GM18870 (cell line): ENCODE measurements around the gene PSME4.
"Not testable (repeated sequence)": the region's sequence is repeated elsewhere in the genome, so short reads cannot be mapped to it uniquely, and the experiment has no call there.

Source experiments
- ATAC-seq: cut with Tn5 transposase; IDR thresholded peaks from one replicate; pipeline ENCODE4 v1.9.1; 2021; ENCODE audit warnings: moderate library complexity; ENCODE audit not compliant: unreplicated experiment

PSME4 gene

DNA sequence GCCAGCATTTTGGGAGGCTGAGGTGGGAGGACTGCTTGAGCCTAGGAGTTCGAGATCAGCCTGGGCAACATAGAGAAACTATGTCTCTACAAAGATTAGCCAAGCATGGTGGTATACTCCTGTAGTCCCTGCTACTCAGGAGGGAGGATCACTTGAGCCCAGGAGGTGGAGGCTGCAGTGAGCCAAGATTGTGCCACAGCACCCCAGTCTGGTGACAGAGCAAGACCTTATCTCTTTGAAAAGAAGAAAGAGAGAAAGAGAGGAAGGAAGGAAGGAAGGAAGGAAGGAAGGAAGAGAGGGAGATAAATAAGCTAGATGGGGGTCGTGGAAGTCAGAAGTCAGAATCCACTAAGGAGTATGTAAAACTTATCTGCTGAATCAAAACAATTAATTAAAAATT is 127.2 kb downstream of the PSME4 start:
- no peak for ATAC-seq

DNA sequence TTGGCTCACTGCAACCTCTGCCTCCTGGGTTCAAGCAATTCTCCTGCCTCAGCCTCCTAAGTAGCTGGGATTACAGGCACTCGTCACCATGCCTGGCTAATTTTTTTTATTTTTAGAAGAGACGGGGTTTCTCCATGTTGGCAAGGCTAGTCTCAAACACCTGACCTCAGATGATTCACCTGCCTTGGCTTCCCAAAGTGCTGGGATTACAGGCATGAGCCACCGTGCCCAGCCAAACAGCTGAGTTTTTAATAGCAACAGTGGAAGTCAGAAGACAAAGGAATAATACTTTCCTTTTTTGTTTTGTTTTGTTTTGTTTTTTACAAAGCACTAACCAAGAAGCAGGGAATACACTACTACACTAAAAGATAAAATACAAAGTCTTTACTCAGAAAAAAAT is 127.9 kb downstream of the PSME4 start:
- no peak for ATAC-seq

DNA sequence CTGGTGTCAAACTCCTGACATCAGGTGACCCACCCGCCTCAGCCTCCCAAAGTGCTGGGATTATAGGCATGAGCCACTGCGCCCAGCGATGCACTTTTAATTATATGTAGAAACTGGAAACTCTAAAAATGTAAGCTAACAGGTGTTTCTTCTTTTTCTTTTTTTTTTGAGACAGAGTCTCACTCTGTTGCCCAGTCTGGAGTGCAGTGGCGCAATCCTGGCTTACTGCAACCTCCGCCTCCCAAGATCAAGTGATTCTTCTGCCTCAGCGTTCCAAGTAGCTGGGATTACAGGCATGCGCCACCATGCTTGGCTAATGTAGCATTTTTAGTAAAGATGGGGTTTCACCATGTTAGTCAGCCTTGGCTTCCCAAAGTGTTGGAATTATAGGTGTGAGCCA is 129.1 kb downstream of the PSME4 start:
- not testable (repeated sequence) for ATAC-seq

DNA sequence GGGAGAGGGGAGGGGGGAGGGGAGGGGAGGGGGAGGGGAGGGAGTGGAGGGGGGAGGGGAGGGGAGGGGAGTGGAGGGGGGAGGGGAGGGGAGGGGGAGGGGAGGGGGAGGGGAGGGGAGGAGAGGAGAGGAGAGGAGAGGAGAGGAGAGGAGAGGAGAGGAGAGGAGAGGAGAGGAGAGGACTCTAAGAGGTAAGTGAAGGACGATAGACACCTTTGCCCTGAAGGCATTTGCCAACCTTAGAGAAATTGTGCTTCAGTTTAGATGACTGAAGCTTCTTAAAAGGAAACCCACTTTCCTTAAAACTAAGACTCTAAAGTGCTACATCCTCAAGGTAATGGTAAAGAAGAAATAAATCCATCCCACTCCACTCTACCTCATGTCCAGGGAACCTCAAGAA is 130.2 kb downstream of the PSME4 start:
- ATAC-seq, result no peak

DNA sequence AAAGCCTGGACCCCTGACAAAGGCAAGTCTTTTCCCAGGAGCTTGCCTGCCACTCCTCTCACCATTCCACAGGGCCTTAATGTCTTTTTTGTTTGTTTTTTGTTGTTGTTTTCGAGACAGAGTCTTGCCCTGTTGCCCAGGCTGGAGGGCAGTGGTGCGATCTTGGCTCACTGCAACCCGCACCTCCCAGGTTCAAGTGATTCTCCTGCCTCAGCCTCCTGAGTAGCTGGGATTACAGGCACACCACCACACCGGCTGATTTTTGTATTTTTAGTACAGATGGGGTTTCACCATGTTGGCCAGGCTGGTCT is 140.9 kb downstream of the PSME4 start:
- ATAC-seq, result not testable (repeated sequence)

DNA sequence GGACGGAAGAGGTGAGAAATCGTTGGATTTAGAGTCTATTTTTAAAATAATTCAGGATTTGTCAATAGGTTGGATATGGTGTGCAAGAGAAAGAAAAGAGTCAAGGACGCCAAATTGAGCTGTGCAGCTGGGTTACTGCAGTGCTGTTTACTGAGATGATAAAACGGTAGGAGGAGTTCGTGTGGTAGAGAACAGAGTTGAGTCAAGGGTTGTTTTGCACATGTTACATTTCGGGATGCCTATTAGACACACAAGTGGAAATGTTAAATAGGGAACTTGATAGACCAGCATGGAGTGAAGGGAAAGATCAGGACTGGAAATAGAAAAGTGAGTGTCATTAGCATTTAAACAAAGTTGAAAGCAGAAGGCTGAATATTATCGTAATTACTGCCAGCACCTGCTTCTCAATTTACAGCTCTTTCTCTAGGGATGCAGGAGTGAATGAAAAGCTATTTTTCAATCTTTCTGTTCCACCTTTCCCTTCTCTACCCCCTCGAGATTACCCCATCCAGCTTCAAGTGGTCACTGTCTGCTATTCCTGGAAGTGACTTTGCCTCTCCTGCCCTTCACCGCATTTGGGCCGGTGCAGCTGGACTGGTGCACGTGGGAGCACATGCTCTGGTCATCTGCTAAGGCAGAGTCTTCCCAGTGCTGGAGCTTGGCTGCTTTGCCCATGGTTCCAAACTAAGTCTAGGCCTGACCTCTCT is 141.4 kb downstream of the PSME4 start:
- no peak for ATAC-seq

DNA sequence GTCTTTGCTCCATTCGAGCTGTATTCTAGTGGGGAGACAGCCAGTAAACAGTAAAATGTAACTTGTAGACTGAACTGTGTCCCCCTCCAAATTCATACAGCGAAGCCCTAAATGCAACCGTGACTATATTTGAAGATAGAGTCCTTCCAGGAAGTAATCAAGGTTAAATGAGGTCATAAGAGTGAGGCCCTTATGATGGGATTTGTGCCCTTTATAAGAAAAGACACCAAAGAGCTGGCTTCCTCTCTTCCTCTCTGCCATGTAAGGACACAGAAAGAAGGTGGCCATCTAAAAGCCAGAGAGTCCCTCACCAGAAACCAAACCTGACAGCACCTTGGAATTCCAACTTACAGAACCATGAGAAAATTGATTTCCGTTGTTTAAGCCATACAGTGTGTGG is 142.5 kb downstream of the PSME4 start:
- no peak for ATAC-seq

DNA sequence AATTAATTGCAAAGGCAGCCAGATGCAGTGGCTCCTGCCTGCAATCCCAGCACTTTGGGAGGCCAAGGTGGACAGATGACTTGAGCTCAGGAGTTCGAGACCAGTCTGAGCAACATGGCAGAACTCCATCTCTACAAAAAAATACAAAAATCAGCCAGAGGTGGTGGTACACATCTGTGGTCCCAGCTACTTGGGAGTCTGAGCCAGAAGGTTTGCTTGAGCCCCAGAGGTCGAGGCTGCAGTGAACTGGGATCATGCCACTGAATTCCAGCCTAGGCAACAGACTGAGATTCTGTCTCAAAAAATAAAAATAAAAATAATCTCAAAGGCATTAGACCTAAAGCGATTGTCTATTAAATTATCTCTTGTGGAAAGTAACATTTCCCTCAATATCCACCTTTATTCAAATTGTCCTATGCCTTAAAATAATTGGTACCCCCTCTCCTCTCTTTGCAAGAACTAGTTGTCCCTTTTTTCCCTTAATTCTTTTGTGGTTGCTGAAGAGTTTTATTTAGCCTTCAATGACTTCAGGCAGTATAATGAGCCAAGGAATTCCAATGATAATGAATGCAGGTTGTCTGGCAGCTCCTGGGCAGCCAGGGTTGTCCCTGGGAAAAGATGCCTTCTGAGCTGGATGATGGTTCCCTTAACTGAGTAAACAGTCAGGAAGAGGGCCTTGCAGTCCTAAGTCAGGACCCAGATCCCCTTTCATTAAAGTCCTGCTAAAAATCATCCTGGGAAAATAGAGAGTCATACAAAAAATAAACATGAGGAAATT is 143.2 kb downstream of the PSME4 start:
- no peak for ATAC-seq

DNA sequence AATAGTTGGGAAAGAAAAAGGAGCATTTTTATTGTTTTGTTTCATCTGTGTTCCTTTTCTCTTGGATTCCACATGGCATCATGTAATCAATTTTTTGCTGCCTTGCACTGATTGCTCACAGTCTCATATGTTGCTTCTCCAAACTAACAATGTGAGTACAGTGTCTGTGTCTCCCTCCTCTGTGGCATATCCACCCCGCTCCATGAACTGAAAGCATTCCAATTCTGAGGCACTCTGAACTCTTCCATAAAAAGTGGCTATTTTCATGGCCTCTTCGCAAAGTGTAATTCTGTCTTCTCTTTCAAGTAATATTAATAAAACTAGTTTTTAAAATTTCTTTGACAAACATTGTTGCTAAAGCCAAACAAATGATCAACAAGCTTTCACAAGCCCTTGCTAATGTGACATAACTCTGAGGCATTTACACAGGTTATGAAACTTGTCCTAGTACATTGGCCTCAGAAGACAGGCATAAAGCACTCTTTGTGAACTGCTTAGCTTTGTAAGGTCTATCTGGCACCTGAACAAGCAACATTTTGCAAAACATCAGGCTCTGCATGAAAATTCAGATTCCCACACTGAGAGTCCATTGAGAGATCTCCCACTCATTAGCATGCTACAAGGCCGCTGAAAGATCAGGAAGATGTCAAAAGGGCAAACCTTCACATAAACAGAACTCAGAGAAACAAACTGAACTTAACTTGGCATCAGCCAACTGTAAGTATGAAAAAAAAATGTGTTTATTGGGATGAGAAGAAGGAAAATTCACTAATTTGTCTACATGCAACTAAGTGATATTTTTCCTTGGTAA is 144.0 kb downstream of the PSME4 start:
- ATAC-seq, result no peak

DNA sequence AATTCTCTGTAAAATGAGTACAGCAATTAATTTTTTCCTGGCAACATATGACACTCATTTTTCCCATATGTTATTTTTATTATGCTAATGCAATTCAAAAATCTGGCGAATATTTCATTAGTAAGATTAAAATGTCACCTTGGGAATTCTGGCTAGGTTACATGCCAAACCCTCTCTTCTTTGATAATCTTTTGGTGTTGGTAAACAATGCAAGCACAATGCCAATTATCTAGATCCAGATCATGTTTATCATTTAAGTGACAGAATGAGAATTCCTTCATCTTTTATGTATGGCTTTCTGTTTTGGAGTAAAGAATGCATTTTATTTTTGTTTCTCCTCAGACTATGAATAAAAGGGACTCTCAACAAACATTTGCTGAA is 144.8 kb downstream of the PSME4 start:
- no peak for ATAC-seq

DNA sequence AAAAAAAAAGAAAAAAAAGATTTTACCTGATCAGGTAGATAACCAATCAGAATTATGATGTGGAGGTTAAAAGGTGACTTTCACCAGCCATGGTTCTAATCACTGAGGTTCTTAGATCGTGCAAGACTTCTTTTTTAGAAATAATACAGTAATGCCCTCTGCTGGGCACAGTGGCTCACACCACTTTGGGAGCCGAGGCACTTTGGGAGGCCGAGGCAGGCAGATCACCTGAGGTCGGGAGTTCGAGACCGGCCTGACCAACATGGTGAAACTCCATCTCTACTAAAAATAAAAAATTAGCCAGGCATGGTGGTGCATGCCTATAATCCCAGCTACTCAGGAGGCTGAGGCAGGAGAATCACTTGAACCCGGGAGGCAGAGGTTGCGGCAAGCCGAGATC is 147.2 kb downstream of the PSME4 start:
- ATAC-seq, result not testable (repeated sequence)

DNA sequence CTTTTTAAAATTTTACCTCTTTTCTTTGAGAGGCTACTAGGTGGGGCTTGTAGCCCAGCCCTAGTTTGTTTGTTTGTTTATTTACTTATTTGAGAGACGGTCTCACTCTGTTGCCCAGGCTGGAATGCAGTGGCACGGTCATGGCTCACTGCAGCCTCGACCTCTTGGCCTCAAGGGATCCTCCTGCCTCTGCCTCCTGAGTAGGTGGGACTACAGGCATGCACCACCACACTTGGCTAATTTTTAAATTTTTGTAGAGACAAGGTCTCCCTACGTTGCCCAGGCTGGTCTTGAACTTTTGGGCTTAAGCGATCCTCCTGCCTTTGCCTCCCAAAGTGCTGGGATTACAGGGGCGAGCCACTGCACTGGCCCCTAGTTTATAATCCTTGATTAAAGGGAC is 149.0 kb downstream of the PSME4 start:
- no peak for ATAC-seq

DNA sequence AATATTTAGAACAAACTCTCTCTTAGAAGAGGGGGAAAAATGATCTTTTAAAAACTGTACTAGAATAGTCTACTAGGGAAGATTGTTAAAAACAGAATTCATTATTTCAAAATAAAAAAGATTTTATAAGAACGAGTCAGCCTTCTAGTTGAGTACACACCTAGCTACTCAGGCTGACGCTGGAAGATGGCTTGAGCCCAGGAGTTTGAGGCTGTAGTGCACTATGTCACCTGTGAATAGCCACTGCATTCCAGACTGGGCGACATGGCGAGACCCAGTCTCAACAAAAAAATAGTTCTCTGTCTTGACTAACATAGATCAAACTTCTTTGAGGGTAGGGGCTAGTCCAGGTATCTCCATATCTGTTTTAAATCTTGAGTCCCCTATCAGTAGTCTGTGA is 150.1 kb downstream of the PSME4 start:
- ATAC-seq, result no peak

DNA sequence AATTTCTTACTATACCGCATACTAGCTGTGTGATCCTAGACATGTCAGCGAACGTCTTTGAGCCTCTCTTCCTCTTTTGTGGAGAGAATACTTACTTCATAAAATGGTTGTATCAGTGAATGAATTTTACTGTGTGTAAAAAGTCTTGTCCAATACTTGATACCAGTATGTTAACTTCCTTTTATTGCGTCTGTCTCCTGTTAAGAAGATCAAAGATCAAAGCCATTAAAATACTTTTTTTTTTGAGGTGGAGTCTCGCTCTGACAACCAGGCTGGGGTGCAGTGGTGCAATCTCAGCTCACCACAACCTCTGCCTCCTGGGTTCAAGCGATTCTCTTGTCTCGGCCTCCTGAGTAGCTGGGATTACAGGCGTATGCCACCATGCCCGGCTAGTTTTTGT is 150.7 kb downstream of the PSME4 start:
- no peak for ATAC-seq

DNA sequence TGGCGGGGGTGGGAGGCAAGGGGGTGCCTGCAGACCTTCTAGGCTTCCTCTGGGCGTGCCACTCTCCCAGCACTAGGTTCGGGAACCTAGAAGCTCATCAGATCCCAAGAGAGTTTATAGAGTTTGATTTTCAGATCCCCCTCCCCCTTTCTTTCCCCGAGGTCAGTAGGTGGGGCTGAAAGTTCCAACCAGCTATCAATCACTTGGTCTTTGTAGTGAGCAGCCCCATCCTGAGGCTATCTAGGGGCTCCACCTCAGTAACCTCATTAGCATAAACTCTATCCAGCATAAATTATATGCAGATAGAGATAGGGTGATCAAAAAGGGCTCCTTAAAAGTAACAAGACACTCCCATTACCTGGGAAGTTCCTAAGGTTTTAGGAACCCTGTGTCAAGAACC is 151.2 kb downstream of the PSME4 start:
- ATAC-seq, result no peak

DNA sequence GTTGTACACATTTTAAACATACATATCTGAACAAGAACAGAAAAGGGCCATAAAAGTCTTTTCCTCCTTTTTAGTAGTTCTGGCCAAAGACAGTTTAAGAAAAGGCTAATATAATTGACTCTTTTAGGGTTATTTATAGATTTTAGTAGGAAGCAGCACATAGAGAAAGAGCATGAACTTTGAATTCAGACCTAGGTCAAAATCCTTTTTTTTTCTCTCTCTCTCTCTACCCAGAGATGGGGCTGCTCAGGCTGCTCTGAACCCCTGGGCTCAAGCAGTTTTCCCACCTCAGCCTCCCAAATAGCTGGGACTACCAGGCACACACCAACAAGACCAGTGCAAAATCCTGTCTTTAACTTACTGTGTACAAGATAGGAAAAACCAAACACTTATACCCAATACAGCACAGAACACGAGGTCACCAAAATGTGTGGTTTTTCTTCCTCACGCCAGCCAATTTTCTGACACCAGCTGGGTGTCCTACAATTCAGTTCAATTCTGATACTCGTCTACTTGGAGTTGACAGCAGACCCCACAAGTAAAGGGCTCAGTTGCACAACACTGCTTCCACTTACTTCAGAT is 151.8 kb downstream of the PSME4 start:
- no peak for ATAC-seq
